Vagina (tissue), 2 donors: ENCODE results near the gene ERO1A. TPM values are rescaled to one million over a fixed set of nuclear protein-coding genes. Genes with fewer than 3 reads are reported as not detected.

Experiments
- DNase-seq, 2 donors: peaks; one replicate each; pipeline ENCODE4 v3.0.0-alpha.2; 2017; ENCODE audit errors: extremely low spot score in 2 of 2
- H3K27ac ChIP-seq: fragments of 200-600 bp; sonication (generic); one replicate; pipeline ENCODE4 v1.5.1; 2019
- H3K27me3 ChIP-seq: fragments of 200-600 bp; sonication (generic); one replicate; pipeline ENCODE4 v1.5.1; 2019
- H3K36me3 ChIP-seq, 2 donors: fragments of 200-600 bp; sonication (generic); one replicate each; pipeline ENCODE4 v1.5.1; 2017 to 2019
- H3K4me1 ChIP-seq: fragments of 200-600 bp; sonication (generic); one replicate; pipeline ENCODE4 v1.5.1; 2019
- H3K4me3 ChIP-seq, 2 donors: fragments of 200-600 bp; sonication (generic); 1 replicate in 1 of 2; 2 replicates in 1 of 2; pipeline ENCODE4 v1.5.1; 2016 to 2019
- H3K9me3 ChIP-seq: fragments of 200-600 bp; sonication (generic); one replicate; pipeline ENCODE4 v1.5.1; 2019
- POLR2A ChIP-seq, 2 donors: fragments of 450-650 bp; IDR thresholded peaks; one replicate each; pipeline ENCODE4 v1.6.1; 2017; ENCODE audit warnings: antibody characterized with exemption in 2 of 2, mild to moderate bottlenecking in 2 of 2, moderate library complexity in 2 of 2
- POLR2AphosphoS5 ChIP-seq, 2 donors: sonication (generic); formaldehyde crosslinking; IDR thresholded peaks; one replicate each; pipeline ENCODE4 v1.9.0; 2017; ENCODE audit warnings: antibody characterized with exemption in 2 of 2, mild to moderate bottlenecking in 2 of 2, low read depth in 1 of 2; ENCODE audit not compliant: insufficient read depth in 1 of 2
- intact Hi-C: fragments of 100-400 bp; cut with DNase I; formaldehyde crosslinking; loops from one replicate; pipeline ENCODE4 v1.15.1; 2023
- total RNA-seq: library from RNA; depleted of rRNA; stranded (reverse); fragments of >200 nt; gene quantifications from one replicate; pipeline ENCODE4 v1.2.3, GENCODE V29; 2016
- TF ChIP-seq, protein P1 (sequence below), 3 experiments: fragments of 450-650 bp in 2 of 3; fragments of 200-600 bp in 1 of 3; sonication (generic) in 1 of 3; IDR thresholded peaks; one replicate each; pipeline ENCODE4 v1.5.1; 2017 to 2019; ENCODE audit warnings: antibody characterized with exemption in 3 of 3, mild to moderate bottlenecking in 2 of 3, moderate library complexity in 2 of 3

Gene ERO1A
- total RNA-seq, 1 donor from 2014 or later = 50.6 TPM

DNA sequence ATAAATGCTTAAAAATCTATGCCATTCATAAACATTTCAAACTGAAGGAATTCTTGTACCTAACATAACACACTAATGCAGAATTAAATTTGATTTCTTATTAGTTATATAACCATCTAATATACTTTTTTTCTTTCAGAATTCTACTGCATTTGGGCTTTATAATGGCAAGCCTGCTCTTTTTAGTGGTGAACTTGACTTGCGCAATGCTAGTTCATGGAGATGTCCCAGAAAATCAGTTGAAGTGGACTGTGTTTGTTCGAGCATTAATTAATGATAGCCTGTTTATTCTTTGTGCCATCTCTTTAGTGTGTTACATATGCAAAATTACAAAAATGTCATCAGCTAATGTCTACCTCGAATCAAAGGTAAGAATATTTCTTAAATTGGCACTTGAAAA lies 95.4 kb downstream of the ERO1A start:
- no peaks in the 10 kb centered on the region for H3K36me3 ChIP-seq
- H3K9me3 ChIP-seq = no peaks in the 10 kb centered on the region
- no peaks in the 10 kb centered on the region for H3K27me3 ChIP-seq
- no peak overlapping the region for H3K27ac ChIP-seq
- H3K4me3 ChIP-seq = no peak overlapping the region
- no peaks in the 10 kb centered on the region for H3K4me1 ChIP-seq
- intact Hi-C loops = no loop called here
- TF ChIP-seq, protein P1, sequence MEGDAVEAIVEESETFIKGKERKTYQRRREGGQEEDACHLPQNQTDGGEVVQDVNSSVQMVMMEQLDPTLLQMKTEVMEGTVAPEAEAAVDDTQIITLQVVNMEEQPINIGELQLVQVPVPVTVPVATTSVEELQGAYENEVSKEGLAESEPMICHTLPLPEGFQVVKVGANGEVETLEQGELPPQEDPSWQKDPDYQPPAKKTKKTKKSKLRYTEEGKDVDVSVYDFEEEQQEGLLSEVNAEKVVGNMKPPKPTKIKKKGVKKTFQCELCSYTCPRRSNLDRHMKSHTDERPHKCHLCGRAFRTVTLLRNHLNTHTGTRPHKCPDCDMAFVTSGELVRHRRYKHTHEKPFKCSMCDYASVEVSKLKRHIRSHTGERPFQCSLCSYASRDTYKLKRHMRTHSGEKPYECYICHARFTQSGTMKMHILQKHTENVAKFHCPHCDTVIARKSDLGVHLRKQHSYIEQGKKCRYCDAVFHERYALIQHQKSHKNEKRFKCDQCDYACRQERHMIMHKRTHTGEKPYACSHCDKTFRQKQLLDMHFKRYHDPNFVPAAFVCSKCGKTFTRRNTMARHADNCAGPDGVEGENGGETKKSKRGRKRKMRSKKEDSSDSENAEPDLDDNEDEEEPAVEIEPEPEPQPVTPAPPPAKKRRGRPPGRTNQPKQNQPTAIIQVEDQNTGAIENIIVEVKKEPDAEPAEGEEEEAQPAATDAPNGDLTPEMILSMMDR (IDR thresholded peaks at IDR 0.05) = no peak
- TF ChIP-seq POLR2AphosphoS5 (IDR thresholded peaks at IDR 0.05; ENCODE audit: insufficient read depth in 1 of 2, low read depth in 1 of 2) (no peak), POLR2A (IDR thresholded peaks at IDR 0.05) (no peak)
- no peak for DNase-seq

DNA sequence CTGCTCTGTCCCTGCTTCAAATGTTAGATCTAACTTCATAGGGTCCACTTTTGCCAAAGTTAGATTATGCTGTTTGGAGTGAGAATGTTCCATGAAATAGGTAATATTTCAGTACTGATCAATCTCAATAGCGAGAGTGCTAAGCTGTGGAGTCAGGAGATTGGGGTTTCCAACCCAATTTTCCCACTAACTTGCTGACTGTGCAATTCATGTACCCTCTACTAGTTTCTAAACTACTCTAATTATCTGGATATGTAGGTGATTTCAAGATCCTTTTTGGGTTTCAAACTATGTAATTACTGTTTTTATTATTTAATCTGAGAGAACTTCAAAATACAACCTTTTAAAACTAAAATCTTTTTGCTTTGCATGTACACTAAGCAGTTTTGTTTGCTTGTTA lies 96.8 kb downstream of the ERO1A start:
- Histone ChIP-seq H3K4me1 (no peaks in the 10 kb centered on the region), H3K36me3 (no peaks in the 10 kb centered on the region), H3K4me3 (no peak overlapping the region), H3K9me3 (no peaks in the 10 kb centered on the region), H3K27me3 (no peaks in the 10 kb centered on the region), H3K27ac (no peak overlapping the region)
- DNase-seq = no peak
- no peak for TF ChIP-seq POLR2AphosphoS5 (IDR thresholded peaks at IDR 0.05; ENCODE audit: insufficient read depth in 1 of 2, low read depth in 1 of 2)
- no peak for TF ChIP-seq POLR2A (IDR thresholded peaks at IDR 0.05)
- intact Hi-C loops = no loop called here

DNA sequence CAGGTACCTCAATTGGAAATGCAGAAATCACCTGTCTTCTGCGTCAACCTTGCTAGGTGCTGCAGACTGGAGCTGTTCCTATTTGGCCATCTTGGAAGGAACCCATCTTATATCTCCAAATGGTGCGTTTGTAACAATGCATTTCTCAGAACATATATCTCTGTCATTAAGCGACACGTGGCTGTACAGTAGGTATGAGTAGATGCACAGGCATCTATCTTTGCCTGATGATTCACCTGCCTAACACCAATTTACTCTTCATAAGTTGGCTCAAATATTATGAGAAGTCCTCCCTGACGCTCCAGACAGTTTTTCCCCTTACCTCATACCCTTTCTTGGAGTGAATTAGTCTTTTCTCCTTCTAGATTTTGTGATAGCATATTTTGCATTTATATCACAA lies 98.5 kb downstream of the ERO1A start:
- intact Hi-C loops = no loop called here
- TF ChIP-seq, protein P1 (IDR thresholded peaks at IDR 0.05) = no peak
- TF ChIP-seq POLR2AphosphoS5 (IDR thresholded peaks at IDR 0.05; ENCODE audit: insufficient read depth in 1 of 2, low read depth in 1 of 2) (no peak), POLR2A (IDR thresholded peaks at IDR 0.05) (no peak)

DNA sequence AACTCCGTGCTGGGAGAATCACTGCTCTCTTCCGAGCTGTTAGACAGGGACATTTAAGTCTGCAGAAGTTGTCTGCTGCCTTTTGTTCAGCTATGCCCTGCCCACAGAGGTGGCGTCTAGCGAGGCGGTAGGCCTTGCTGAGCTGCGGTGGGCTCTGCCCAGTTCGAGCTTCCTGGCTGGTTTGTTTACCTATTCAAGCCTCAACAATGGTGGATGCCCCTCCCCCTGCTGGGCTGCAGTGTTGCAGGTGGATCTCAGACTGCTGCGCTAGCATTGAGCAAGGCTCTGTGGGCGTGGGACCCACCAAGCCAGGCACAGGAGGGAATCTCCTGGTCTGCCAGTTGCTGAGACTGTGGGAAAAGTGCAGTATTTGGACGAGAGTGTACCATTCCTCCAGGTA lies 99.0 kb downstream of the ERO1A start:
- no peak for TF ChIP-seq POLR2A (IDR thresholded peaks at IDR 0.05)
- TF ChIP-seq, protein P1 (IDR thresholded peaks at IDR 0.05) = no peak
- TF ChIP-seq POLR2AphosphoS5 (IDR thresholded peaks at IDR 0.05; ENCODE audit: insufficient read depth in 1 of 2, low read depth in 1 of 2) = no peak
- intact Hi-C loops = no loop called here
- H3K36me3 ChIP-seq = no peaks in the 10 kb centered on the region
- no peaks in the 10 kb centered on the region for H3K9me3 ChIP-seq
- H3K27me3 ChIP-seq = no peaks in the 10 kb centered on the region
- H3K4me1 ChIP-seq = no peaks in the 10 kb centered on the region
- H3K27ac ChIP-seq = no peak overlapping the region
- DNase-seq = no peak
- no peak overlapping the region for H3K4me3 ChIP-seq

More for the DNA sequence above, 98.5 kb downstream of the ERO1A start:
- Histone ChIP-seq H3K9me3 (no peaks in the 10 kb centered on the region), H3K4me3 (no peak overlapping the region), H3K27me3 (no peaks in the 10 kb centered on the region), H3K27ac (no peak overlapping the region), H3K36me3 (no peaks in the 10 kb centered on the region), H3K4me1 (no peaks in the 10 kb centered on the region)
- no peak for DNase-seq

DNA sequence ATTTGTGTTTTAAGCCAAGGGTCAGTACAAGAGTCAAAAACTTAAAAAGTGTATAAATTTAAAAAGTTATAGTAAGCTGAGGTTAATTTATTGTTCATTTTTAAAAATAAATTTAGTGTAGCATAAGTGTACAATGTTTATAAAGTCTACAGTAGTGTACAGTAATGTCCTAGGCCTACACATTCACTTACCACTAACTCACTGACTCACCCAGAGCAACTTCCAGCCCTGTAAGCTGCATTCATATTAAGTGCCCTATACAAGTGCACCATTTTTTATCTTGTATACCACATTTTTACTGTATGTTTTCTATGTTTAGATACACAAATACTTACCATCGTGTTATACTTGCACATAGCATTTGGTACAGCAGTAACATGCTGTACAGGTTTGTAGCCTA lies 105.0 kb downstream of the ERO1A start:
- Histone ChIP-seq H3K9me3 (no peaks in the 10 kb centered on the region), H3K27me3 (no peaks in the 10 kb centered on the region), H3K4me3 (no peak overlapping the region), H3K36me3 (no peaks in the 10 kb centered on the region), H3K4me1 (no peaks in the 10 kb centered on the region), H3K27ac (no peak overlapping the region)
- DNase-seq = no peak
- intact Hi-C loops = no loop called here
- TF ChIP-seq POLR2A (IDR thresholded peaks at IDR 0.05) (no peak), POLR2AphosphoS5 (IDR thresholded peaks at IDR 0.05; ENCODE audit: insufficient read depth in 1 of 2, low read depth in 1 of 2) (no peak)
- TF ChIP-seq, protein P1 (IDR thresholded peaks at IDR 0.05) = no peak

Other genes starting within 250 kb of the ERO1A start
- gene TXNDC16, start 143.1 kb downstream of the ERO1A start, total RNA-seq = 5.9 TPM
- gene GPR137C, start 142.7 kb downstream of the ERO1A start, total RNA-seq = 0.74 TPM
- gene PSMC6, start 11.6 kb upstream of the ERO1A start, total RNA-seq = 49.6 TPM
- gene STYX, start 34.6 kb upstream of the ERO1A start, total RNA-seq = 11.5 TPM
- gene GNPNAT1, start 96.0 kb upstream of the ERO1A start, total RNA-seq = 11.5 TPM